Stimulated activated CD4-positive, alpha-beta T cell treated with anti-CD3 and anti-CD28 coated beads, TNF-alpha, amount 100 ng/mL, for 48 hours (primary cell): ENCODE measurements around the gene RTN4R.
"Not testable (repeated sequence)": the region's sequence is repeated elsewhere in the genome, so short reads cannot be mapped to it uniquely, and the experiment has no call there.

ENCODE experiments used
- DNase-seq, 3 donors: peaks; one replicate each; pipeline ENCODE4 v3.0.0-alpha.2; 2020; ENCODE audit warnings: low read depth in 3 of 3

RTN4R gene

DNA sequence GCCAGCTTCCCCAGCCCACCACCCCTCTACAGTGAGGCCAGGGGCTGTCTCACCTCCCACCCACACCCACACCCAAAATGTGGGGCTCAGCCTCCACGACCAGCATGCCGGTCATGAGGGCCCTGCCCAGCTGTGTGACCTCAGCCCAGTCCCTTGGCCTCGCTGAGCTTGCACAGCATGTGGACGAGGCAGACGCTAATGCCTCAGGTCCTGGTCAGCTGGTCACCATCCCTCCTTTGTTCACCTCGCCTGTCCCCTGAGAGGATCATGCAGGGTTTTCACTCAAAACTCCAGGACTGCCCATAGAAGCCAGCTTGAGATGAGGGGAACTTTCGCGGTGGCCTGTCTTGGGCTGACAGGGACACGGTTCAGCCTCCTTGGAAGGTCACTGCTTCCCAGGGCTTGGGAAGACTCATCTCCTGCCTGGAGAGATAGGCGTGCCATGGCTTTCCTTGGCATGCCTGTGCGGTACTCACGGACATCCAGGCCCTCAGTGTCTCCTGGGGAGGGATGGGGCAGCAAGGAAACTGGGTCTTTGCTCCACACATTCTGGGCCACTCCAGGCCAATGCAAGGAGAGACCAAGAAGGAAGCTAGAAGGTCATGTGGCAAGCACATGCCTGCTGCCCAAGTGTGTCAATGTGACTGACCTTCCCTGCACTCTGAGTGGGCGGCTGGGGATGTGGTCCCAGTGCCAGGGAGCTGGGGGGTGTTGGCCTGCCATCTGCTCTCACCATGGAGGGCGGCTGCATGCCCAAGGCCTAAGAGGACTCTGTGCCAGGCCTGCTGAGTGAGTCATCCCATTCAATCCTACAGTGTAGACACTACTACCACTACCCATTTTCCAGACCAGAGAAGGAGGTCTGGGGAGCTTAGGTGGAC lies 3.2 kb upstream of the RTN4R start:
- no peak for DNase-seq

DNA sequence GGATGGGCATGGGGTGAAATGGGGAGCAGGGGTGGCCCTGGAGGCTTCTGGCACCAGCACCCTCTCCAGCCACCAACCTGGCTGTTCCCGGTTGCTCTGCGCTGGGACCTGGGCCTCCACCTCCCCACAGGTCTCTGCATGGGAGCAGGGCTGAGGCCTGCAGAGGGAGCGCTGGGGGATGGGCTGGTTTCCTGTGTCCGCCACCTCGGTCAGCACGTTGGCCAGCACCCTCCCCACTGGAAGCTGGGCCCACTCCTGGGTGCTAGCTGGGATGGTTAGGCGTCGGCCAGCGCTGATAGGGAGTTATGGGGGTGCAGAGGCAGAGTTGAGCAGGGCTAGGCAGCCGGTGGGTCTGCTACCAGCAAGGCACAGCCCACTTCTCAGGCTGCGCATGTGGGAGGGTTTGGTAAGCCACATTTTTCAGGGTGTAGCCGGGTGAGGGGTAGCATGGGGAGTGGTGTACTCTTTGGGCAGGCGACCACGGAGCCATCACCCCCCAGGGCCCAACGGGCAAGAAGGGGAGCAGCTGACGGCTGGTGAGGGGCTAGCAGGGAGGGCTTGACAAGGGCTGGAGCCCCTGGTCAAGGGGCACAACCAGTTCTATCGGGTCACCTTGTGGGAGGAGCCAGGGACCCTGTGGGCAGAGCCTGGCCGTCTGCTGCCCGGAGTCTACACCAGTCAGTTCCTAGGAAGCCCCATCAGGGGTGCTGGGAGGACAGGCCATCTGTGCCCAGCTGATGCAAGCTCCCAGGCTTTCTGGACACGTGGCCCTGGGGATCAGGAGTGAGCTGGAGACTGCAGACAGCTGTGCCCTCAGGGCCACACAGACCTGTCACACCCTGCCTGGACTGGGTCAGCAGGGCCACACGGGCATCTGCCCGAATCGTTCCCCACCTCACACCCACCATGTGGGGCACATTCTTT lies 2.3 kb upstream of the RTN4R start:
- not testable (repeated sequence) for DNase-seq

DNA sequence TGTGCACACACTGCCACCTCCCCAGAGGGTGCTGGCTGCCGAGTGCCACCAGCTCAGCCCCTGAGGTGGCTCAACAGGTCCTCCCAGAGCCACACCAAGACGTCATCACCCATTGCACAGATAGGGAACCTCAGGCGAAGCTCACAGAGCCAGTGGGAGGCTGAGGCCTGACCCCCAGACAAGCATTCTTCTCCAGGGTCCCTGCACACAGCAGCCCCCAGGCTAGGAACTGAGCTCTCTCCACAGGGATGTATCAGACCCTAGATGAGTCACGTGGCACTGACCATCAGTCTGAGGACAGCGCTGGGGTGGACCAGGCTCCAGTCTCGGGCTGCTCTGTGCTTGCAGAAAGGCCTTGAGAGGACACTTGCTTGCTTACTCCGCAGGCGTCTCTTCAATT lies 1.6 kb upstream of the RTN4R start:
- not testable (repeated sequence) for DNase-seq

DNA sequence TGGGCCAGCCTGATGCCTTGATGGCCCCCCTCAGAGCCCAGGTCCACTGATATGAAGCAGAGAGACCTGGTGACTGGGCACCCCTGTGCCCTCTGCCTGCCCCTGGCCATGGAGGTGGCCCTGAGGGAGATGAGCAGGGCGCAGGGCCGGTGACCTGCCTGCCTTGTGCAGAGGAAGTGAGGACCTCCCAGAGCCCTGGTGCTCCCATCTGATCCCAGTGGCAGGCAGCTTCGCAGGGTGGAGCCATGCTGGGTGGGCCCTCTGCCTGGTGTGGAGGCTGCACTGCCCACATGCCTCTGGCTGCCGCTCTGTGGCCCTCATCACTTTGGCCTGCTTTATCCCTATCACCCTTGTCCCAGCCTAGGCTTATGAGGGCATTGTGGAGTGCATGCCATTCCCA lies 1.1 kb upstream of the RTN4R start:
- not testable (repeated sequence) for DNase-seq

DNA sequence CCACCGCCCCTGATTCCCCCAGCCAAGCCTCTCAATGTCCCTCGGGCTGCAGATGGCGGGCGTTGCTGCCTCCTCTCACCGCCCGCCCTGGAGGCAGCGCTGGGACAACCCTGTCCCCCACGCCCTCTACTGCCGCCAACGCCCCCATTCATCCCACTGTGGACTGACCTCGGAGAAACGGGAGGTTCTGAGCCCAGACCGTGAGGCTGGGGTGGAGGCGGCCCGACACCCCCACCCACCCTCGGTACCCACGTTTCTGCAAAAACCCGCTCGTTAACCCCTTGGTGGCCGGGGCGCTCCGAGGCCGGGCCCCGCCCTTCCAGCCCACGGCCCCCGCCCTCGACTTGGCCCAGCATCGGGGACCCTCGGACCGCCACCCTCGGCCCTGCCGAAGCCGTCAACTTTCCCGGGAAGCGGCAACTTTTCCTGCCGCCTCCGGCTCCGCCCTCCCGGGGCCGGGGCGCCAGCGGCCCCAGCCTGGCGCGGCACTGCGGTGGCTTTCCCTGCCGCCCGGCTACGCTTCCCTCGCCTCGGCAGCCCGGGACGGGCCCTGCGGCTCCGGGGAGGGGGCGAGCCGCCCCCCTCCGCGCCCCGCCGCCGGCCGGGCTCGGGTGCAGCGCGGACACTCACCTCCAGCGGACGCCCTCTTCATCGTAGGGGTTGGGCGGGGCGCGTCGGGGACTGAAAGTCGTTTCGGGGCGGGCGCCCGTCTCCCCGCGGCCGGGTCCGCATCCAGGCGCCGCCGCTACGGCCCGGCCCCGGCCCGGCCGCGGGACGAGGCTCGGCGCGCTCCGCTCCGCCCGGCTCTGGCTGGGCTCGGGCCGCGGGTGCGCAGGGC lies 458 bp downstream of the RTN4R start:
- DNase-seq = no peak

DNA sequence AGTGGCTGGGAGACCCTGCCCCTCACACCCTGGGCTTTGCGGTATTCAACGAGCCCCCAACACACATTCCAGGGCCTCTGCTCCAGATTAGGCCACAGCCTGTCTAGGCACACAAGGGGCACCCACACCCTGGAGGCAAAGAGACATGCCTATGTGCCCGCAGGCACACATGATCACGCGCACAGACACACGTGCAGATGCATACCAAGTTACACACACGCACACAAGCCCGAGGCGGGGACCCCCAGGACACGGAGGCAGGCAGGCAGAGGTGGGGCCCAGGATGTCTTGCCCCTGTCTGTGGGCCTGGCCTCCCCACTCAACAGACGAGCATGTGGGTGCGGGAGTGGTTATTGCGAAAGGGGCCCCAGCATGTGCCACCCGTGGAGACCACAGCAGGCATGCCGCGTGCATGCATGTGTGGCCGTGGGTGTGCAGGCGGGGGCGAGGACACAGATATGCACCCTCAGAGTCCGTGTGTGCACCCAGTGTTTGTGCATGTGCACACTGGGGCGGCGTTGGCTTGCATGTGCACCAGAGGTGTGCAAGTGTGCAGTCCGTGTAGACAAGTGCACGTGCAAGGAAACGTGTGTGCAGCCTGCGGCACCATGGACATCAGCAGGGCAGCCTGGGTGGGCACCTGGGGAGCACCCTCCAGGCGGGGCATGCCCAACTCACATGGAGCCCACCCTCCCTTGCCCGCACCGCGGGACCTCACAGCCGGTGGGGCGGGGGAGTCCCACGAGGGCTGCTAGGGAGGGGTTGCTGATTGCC lies 1.3 kb downstream of the RTN4R start:
- not testable (repeated sequence) for DNase-seq

DNA sequence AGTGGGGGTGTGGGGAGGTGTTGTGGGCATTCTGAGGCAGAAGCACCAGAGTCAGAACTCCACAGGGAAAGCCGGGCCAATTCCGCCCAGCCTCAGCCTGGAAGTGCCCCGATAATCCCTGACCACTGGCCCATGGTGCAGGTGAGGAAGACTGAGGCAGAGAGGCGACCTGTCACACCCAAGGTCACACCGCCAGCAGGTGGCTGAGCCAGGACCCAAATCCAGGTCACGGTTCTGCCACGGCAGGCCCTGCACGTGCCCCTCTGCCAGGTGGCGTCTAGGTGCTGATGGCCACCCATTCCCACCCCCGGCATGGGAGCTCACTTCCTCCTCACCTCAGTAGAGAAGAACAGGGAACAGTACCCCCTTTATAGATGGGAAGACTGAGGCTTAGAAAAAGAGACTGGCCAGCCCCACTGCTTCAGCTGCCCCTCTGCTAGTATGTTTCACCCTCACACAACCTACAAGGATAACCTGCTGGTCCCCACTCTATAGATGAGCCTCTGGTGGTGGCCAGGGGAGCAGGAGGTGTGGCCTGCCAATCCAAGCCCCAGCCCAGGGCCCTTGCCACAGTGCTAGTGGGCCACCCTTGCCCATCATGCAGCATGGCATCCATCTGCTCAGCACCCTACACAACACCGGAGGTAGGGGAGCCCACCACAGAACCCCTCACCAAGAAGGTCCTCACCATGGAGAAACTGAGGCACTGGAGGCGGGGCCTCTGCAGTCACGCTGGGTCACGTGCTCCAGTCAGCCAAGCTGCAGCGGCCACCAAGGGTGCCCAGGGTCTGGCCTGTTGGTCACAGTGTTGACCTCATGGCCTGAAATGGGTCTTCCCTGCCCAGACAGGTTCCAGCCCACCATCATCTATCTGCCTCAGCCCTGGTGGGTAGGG lies 2.1 kb downstream of the RTN4R start:
- not testable (repeated sequence) for DNase-seq

DNA sequence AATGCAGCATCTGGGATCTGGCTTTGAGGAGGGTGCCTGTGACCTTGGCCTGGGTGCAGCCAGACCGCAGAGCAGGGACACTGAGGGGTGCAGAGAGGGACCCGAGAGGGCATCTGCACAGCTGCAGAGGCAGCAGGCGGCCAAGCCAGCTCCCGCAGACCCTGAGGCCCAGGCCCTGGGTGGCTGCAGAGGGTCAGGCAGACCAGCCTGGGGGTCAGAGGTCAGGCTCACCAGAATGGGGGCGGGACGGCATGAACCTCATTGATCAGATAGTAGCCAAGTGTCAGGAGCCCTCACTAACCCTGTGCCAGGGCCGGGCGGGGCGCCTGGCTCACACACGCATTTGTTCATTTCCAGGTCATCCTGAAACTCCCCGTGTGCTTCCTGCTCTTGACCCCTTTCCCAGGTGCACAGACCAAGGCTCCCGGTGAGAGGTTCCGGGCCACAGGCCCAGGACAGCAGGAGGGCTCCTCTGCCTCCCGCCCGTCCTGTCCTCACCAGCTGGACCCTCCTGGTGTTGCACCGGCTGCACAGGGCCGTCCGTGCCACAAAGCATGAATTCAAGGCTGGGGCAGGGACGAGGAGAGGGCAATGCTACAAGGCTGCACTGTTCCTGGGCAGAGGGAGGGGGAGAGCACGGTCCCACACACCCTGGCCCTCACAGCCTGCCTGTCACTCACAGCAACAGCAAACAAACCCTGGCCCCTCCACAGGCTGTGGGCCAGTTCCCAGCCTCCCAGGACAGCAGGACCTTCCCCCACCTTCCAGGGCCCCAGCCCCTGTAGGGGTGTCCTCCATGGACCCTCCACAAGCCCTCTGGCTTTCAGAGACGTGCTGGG lies 3.3 kb downstream of the RTN4R start:
- no peak for DNase-seq

DNA sequence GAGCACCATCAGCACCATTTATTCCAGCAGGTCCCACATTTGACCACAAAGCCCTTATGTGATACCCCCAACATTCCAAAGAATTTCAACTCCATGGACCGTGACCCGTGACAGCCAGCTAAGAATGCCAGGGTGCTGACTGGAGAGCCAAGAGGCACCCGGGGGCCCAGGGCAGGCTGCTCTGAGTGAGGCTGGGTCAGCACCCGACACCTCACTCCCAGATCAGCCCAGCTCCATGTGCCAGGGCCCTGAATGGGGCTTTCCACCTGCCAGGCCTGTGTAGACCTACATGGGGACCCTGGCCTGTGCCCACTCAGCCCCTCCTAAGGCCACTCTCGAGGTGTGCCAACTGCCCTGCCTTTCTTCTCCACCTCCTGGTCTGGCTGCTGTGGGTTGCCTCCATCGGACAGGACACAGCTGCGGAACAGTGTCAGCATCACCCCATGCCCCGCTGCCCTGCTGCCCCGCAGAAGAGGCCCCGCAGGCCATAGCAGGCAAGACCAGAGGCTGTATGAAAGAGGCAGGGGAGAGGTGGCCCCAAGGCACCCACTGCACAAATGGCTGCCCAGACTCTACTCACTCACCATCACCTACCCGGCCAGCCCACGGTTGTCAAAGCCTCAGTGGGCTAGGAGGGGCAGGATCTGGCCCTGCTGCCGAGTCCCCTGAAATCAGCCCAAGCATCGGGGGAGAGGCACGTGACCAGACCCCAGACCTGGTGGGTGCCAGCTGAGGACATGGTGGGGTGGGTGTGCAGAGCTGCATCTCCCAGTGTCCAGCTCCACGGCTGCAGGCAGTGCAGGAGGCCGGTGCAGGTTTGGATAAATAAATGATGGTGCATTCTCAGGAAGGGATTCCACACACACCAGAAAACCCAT lies 4.5 kb downstream of the RTN4R start:
- DNase-seq = not testable (repeated sequence)

DNA sequence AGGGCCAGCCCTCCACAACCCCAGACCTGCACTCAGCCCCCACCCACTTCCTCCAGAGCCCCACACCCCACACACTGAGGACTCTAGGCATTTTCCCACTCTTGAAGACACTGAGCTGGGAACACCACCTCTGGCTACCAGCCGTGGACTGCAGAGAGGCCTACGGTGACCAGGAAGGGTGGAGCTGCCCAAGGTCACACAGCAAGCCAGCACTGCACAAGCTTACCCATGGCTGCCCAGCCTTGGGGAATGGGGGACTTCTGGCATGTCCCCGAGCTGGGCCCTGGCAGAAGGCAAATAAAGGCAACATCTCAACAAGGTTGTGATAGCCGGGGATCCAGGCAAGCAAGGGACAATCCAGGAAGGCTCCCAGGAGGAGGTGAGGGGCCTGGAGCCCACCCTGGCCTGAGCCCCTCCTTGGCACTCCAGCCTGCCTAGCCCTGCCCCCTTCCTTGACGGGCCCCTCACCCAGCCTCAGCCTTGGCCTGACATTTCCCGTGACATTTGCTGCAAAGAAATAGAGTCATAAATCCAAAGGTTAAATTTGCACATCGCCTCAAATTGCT lies 5.5 kb downstream of the RTN4R start:
- DNase-seq = no peak

DNA sequence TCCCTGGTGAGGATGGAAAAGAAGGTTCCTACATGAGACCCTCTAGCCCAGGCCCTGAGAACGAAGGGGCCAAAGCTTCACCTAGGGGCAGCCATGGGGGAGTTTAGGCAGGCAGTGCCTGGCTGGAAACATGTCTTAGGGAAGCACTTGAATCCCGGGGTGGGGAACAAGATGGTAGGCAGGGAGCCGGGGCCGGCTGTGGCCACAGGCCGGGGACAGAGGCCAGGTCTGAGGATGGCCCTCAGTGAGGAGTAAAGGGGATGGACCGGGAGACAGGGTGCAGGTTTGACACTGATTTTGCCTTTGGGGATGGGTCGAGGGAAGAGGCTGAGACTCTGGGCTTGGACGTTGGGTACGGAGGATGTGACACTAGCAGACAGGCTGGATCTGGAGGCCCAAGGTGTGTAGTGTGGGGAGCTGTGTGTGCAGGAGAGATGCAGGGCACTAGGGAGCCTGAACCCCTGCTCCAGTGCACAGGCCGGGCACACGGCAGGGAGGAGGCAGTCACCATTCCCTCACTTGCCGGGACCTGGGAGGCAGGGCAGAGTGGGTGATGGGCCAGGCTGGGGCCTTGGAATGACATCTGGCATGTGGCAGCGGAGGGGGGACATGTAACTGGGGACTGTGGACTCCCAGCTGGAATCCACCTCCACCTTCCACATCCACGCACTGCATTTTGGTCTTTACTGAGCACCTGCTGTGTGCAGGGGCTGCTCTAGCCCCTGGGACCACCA lies 6.1 kb downstream of the RTN4R start:
- DNase-seq = no peak

DNA sequence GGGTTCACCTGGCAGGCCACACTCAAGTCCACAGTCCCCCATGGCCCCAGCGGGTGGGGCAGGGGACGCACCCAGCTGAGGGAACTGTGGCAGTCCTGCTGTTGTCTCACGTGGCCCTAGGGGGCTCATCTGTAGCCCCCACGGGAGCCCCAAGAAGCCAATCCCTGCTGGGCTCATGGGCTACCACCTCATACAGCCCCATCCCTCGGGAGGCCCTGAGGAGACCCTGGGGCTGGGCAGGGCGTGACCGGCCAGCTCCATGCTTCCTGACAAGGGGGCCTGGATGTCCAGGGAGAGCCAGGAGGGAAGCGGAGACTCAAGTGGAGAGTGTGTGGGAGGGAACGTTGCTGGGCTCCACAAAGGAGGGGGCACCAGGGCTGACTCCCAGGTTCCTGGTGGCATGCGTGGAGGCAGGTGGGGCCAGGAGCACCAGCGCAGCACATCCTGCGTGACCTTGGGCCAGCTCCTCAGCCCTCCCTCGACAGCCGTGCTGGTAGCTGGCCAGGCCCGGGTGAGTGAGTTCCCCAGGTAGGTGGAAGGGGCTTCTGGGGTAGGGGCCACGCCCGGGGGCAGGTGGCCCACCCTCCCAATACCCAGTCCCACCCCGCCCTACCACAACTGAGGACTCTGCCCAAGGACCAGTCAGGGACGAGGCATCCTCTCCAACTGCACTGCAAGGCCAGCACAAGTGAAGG lies 7.9 kb downstream of the RTN4R start:
- no peak for DNase-seq

DNA sequence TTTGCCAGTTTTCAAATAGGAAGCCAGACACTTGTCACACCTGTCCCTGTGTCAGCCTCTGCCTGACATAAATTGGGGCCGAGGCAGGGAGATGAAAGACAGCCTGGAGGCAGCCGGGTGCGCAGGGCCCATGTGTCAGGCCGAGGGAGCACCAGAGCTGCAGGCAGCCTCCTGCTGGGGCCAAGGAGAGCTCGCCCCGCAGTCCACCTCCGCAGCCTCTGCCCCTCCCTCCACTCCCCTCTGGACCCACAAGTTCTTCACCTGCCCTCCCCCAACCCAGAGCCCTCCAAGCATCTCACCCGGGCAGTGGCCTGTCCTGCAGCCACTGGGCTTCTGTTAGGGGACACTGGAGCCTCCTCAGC lies 8.8 kb downstream of the RTN4R start:
- no peak for DNase-seq

DNA sequence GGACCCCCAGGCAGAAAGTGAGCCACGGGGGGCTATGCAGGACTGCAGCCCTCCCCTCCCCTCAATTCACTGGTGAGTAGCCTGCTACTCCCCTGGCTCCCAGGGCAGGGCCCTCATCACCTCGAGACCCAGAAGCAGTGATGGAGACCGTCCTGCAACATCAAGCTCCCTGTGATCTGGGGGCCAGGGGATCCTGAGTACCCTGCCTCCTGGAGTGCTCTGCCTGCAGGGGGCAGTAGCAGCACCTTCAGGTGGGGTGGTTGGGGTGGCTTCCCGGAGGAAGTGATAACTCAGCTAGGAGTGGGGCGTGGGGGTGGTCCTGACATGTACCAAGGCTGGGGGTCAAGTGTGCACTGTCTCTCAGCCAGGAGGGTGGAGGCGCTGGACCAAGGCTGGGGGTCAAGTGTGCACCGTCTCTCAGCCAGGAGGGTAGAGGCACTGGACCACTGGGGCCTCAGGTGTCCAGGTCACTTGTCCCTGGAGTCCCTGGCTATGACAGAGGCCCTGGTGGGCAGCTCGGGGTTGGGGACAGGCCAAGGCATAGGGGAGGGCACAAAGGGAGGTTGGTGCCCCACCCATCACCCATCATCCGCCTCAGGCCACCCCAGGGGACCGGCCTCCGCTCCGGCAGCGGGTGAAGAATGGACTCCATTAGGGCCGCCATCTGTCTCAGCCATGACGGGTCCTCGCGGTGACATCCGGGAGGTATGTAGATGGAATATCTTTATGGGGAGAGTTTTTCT lies 9.4 kb downstream of the RTN4R start:
- no peak for DNase-seq

DNA sequence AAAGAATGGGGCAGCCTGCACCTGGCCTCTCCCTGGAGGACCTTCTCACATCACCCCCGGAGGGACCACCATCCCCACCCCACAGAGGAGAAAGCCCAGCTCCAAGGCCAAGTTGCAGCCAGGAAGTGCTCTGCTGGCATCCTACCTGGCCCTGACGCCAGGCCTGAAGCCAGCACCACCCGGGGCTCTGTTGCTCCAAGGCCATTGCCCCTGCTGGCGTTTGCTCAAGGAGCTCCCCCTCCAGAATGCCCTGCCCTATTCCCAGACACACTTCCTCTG lies 10.2 kb downstream of the RTN4R start:
- DNase-seq = no peak
